NK-92 (cell line): ENCODE measurements around the gene PPP2R2B.

Source experiments
- DNase-seq: peaks from one replicate; lab custom pipeline; 2025; ENCODE audit not compliant: unreplicated experiment; lab: John Stamatoyannopoulos, UW

PPP2R2B gene

GRCh38 chr5:146660376-146660960 is 218.1 kb downstream of the PPP2R2B start:
- DNase-seq: no peak

- DNase-seq: no peak
These were observed 218.6 kb downstream of the PPP2R2B start for GRCh38 chr5:146659961-146660360.

GRCh38 chr5:146656703-146657102 is 221.9 kb downstream of the PPP2R2B start:
- no peak for DNase-seq

- no peak for DNase-seq
These were observed 225.0 kb downstream of the PPP2R2B start for GRCh38 chr5:146653560-146653959.

GRCh38 chr5:146652547-146652946 is 226.0 kb downstream of the PPP2R2B start:
- DNase-seq: no peak

- no peak for DNase-seq
These were observed 230.8 kb downstream of the PPP2R2B start for GRCh38 chr5:146647656-146648199.

- DNase-seq: no peak
These were observed 232.1 kb downstream of the PPP2R2B start for GRCh38 chr5:146646441-146646840.

GRCh38 chr5:146645342-146645741 is 233.2 kb downstream of the PPP2R2B start:
- no peak for DNase-seq

GRCh38 chr5:146644831-146645230 is 233.7 kb downstream of the PPP2R2B start:
- no peak for DNase-seq

GRCh38 chr5:146643776-146644175 is 234.8 kb downstream of the PPP2R2B start:
- DNase-seq: no peak

- no peak for DNase-seq
These were observed 236.1 kb downstream of the PPP2R2B start for GRCh38 chr5:146642410-146642809.

- no peak for DNase-seq
These were observed 236.6 kb downstream of the PPP2R2B start for GRCh38 chr5:146641941-146642340.

- DNase-seq: no peak
These were observed 238.2 kb downstream of the PPP2R2B start for GRCh38 chr5:146640285-146640896.

GRCh38 chr5:146635443-146635842 is 243.1 kb downstream of the PPP2R2B start:
- no peak for DNase-seq

- DNase-seq: no peak
These were observed 245.2 kb downstream of the PPP2R2B start for GRCh38 chr5:146633323-146633764.

- DNase-seq: no peak
These were observed 245.8 kb downstream of the PPP2R2B start for GRCh38 chr5:146632620-146633322.

GRCh38 chr5:146630472-146630871 is 248.1 kb downstream of the PPP2R2B start:
- DNase-seq: no peak

- no peak for DNase-seq
These were observed 249.6 kb downstream of the PPP2R2B start for GRCh38 chr5:146628950-146629349.

GRCh38 chr5:146626936-146627335 is 251.6 kb downstream of the PPP2R2B start:
- DNase-seq: no peak

GRCh38 chr5:146624179-146624578 is 254.4 kb downstream of the PPP2R2B start:
- no peak for DNase-seq

GRCh38 chr5:146623666-146624065 is 254.9 kb downstream of the PPP2R2B start:
- DNase-seq: no peak

GRCh38 chr5:146623009-146623408 is 255.5 kb downstream of the PPP2R2B start:
- no peak for DNase-seq
